Activated naive CD8-positive, alpha-beta T cell treated with anti-CD3 and anti-CD28 coated beads, Interleukin-2, amount 10 ng/mL, durations not matched to agents 7 days and 5 days (primary cell): ENCODE data around the gene ONECUT3. TPM values are rescaled to one million over a fixed set of nuclear protein-coding genes. Genes with fewer than 3 reads are reported as not detected.
"Not testable (repeated sequence)": the region's sequence is repeated elsewhere in the genome, so short reads cannot be mapped to it uniquely, and the experiment has no call there.

Experiments
- ATAC-seq: fragments of 150-1000 bp; cut with Tn5 transposase; one replicate; pipeline ENCODE4 v1.10.0; 2021; ENCODE audit warnings: low read depth, moderate library complexity
- POLR2A ChIA-PET: fragments of 350-600 bp; sonication (Branson Sonifier 250); formaldehyde crosslinking; loops from one replicate; lab custom pipeline; 2021; ENCODE audit warnings: antibody characterized with exemption; lab: Charles Lee
- DNase-seq: peaks from one replicate; pipeline ENCODE4 v3.0.0; 2021
- H3K27ac Mint-ChIP-seq: one replicate; pipeline ENCODE4 v1.8.0; 2022; ENCODE audit warnings: mild to moderate bottlenecking, mixed read lengths
- H3K27me3 Mint-ChIP-seq: one replicate; pipeline ENCODE4 v1.8.0; 2022; ENCODE audit warnings: mild to moderate bottlenecking, moderate library complexity, mixed read lengths
- H3K36me3 Mint-ChIP-seq: one replicate; pipeline ENCODE4 v1.8.0; 2021; ENCODE audit warnings: mild to moderate bottlenecking, mixed read lengths
- H3K4me1 Mint-ChIP-seq: one replicate; pipeline ENCODE4 v1.8.0; 2021; ENCODE audit warnings: mixed read lengths
- H3K4me3 Mint-ChIP-seq: one replicate; pipeline ENCODE4 v1.8.0; 2022; ENCODE audit warnings: mild to moderate bottlenecking, moderate library complexity, mixed read lengths
- H3K9me3 Mint-ChIP-seq: one replicate; pipeline ENCODE4 v1.8.0; 2021; ENCODE audit warnings: mixed read lengths
- total RNA-seq, 2 experiments: library from RNA; stranded (reverse); gene quantifications; one replicate each; pipeline ENCODE4 v1.2.3, GENCODE V29; 2021

Gene ONECUT3
- not detected for total RNA-seq

DNA sequence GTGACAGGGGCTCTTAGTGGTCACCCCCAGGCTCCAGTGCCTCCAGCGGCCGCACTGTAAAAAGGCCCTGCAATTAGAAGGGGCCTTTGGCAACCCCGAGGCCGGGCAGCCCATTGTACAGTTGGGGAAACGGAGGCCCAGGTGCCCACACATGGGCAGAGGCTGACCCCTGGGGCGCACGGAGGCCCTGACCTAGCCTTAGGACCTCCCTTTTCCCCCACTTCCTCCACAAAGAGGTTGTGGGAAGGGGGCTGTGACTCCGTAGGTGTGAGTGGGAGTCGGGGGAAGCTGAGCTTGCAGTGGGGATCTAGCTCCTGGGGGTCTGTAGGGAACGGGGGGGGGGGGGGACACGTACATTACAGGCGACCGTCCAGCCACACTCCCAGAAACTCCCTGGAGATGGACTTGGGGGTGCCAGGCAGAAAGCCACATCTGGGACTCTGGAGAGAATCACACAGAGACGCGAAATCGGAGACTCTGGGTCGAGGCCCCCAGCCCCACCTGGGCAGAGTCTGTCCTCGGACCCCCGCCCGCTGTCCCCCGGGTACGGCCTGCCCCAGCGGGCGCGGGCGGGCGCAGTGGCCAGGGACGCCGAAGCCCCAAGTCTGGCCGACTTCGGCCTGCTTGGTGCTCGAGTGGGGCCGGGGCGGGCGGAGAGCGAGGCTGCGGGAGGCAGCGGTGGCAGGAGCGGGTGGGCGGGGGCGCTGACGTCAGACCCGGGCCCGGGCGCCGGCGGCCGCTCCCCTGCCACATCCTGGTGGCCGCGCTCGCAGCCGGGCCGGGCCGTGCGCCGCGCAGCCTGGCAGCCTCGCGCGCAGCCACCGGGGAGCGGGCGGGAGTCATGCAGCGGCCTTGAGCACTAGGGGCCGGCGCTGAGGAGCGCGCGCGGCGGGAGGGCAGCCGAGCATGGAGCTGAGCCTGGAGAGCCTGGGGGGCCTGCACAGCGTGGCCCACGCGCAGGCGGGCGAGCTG lies at the start of gene ONECUT3:
Gene ONECUT3 (plus strand): TSS at position 750 of the 972 bp plus-strand sequence. CDS start 157 bp downstream, at position 907.
- Mint-ChIP-seq H3K27ac (peak within 1 kb of the TSS; percentile 70), H3K27me3 (peaks cover 58% of the 10 kb centered on the region), H3K9me3 (no peaks in the 10 kb centered on the region), H3K4me3 (no peak within 1 kb of the TSS), H3K36me3 (peaks cover 2% of the 10 kb centered on the region), H3K4me1 (peaks cover 11% of the 10 kb centered on the region)
- ATAC-seq (no peak), DNase-seq (no peak)
- POLR2A ChIA-PET = no interaction called here

- DNase-seq = no peak
- Mint-ChIP-seq H3K36me3 (no peaks in the 10 kb centered on the region), H3K27ac (no peak overlapping the region), H3K4me1 (peaks cover 10% of the 10 kb centered on the region), H3K27me3 (peaks cover 28% of the 10 kb centered on the region), H3K4me3 (no peak overlapping the region), H3K9me3 (peaks cover 3% of the 10 kb centered on the region)
- POLR2A ChIA-PET = no interaction called here
- ATAC-seq = no peak
Observed at GRCh38 chr19:1704339-1704738, 49.0 kb upstream of the ONECUT3 start.

GRCh38 chr19:1705367-1705766 lies 47.9 kb upstream of the ONECUT3 start:
- POLR2A ChIA-PET = no interaction called here
- H3K4me3 Mint-ChIP-seq = no peak overlapping the region
- H3K36me3 Mint-ChIP-seq = no peaks in the 10 kb centered on the region
- ATAC-seq = no peak
- peaks cover 10% of the 10 kb centered on the region for H3K4me1 Mint-ChIP-seq
- no peak for DNase-seq
- peaks cover 31% of the 10 kb centered on the region for H3K27me3 Mint-ChIP-seq
- peaks cover 3% of the 10 kb centered on the region for H3K9me3 Mint-ChIP-seq
- H3K27ac Mint-ChIP-seq = no peak overlapping the region

DNA sequence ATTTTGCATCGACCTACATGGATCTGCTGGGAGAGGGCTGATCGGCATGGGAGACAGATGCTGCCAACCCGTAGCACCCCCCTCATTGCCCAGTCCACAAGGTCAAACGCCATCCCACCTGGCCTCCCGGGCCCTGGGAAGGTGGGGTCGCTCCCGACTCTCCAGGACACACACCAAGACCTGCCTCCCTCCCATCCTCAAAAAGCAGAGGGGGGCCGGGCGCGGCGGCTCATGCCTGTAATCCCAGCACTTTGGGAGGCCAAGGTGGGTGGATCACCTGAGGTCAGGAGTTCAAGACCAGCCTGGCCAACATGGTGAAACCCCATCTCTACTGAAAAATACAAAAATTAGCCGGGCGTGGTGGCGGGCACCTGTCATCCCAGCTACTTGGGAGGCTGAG lies 46.7 kb upstream of the ONECUT3 start:
- POLR2A ChIA-PET, H3K4me3 Mint-ChIP-seq, DNase-seq, H3K4me1 Mint-ChIP-seq, H3K9me3 Mint-ChIP-seq, H3K27ac Mint-ChIP-seq, H3K36me3 Mint-ChIP-seq, ATAC-seq: not testable (repeated sequence)
- H3K27me3 Mint-ChIP-seq = peaks cover 20% of the 10 kb centered on the region

DNA sequence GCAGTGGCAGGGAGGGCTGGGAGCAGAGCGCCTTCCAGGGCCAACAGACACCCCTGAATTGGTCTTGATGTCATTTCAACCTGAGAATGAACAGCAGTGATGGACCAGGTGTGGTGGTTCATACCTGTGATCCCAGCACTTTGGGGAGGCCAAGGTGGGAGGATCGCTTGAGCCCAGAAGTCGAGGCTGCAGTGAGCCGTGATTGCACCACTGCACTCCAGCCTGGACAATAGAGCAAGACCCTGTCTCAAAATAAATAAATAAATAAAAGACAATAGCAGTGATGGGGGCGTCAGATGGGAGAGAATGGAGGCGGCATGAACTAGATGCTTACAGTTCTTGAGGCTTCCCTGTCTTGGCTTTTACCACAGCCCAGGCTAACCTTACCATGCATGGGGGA lies 46.1 kb upstream of the ONECUT3 start:
- no peaks in the 10 kb centered on the region for H3K4me1 Mint-ChIP-seq
- peaks cover 14% of the 10 kb centered on the region for H3K27me3 Mint-ChIP-seq
- peaks cover 3% of the 10 kb centered on the region for H3K9me3 Mint-ChIP-seq
- H3K36me3 Mint-ChIP-seq = no peaks in the 10 kb centered on the region
- POLR2A ChIA-PET = no interaction called here
- H3K27ac Mint-ChIP-seq = no peak overlapping the region
- no peak overlapping the region for H3K4me3 Mint-ChIP-seq
- no peak for ATAC-seq
- DNase-seq = no peak

GRCh38 chr19:1713170-1713569 lies 40.1 kb upstream of the ONECUT3 start:
- no peak for DNase-seq
- Mint-ChIP-seq H3K4me3 (no peak overlapping the region), H3K9me3 (peaks cover 9% of the 10 kb centered on the region), H3K27ac (no peak overlapping the region), H3K36me3 (peaks cover 4% of the 10 kb centered on the region), H3K27me3 (peaks cover 15% of the 10 kb centered on the region), H3K4me1 (peaks cover 1% of the 10 kb centered on the region)
- POLR2A ChIA-PET = no interaction called here
- no peak for ATAC-seq

- Mint-ChIP-seq H3K4me1 (peaks cover 1% of the 10 kb centered on the region), H3K27ac (no peak overlapping the region), H3K4me3 (no peak overlapping the region), H3K27me3 (peaks cover 26% of the 10 kb centered on the region), H3K9me3 (peaks cover 9% of the 10 kb centered on the region), H3K36me3 (peaks cover 4% of the 10 kb centered on the region)
- DNase-seq = no peak
- POLR2A ChIA-PET = no interaction called here
- no peak for ATAC-seq
Observed at GRCh38 chr19:1715540-1715939, 37.8 kb upstream of the ONECUT3 start.

DNA sequence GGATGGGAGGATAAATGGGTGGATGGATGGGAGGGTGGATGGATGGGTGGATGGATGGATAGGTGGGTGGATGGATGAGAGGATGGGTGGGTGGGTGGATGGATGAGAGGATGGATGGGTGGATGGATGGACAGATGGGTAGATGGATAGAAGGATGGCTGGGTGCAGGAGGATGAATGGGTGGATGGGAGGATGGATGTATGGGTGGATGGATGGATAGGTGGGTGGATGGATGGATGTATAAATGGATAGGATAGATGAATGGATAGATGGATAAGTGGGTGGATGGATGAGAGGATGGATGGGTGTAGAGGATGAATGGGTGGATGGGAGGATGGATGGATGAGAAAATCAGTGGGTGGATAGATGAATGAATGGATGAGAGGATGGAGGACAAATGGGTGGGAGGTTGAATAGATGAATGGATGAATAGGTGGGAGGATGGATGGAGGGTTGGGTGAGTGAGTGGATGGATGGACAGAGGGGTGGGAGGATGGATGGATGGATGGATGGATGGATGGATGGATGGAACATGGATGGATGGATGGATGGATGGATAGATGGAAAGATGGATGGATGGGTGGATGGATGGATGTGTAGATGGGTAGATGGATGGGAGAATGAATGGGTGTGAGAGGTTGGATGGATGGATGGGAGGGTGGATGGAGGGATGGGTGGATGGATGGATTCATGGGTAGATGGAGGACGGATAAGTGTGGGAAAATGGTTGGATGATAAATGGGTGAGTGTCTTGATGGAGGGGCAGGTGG lies 35.9 kb upstream of the ONECUT3 start:
- H3K27me3 Mint-ChIP-seq = peaks cover 39% of the 10 kb centered on the region
- no peak for ATAC-seq

GRCh38 chr19:1717970-1718264 lies 35.4 kb upstream of the ONECUT3 start:
- Mint-ChIP-seq H3K4me1 (peaks cover 1% of the 10 kb centered on the region), H3K27me3 (peaks cover 44% of the 10 kb centered on the region), H3K27ac (no peak overlapping the region), H3K36me3 (peaks cover 4% of the 10 kb centered on the region), H3K4me3 (no peak overlapping the region), H3K9me3 (peaks cover 9% of the 10 kb centered on the region)
- no peak for ATAC-seq
- POLR2A ChIA-PET = no interaction called here
- DNase-seq = no peak

More for the DNA sequence above, 35.9 kb upstream of the ONECUT3 start:
- H3K4me1 Mint-ChIP-seq = peaks cover 1% of the 10 kb centered on the region
- peaks cover 4% of the 10 kb centered on the region for H3K36me3 Mint-ChIP-seq
- POLR2A ChIA-PET = no interaction called here
- H3K4me3 Mint-ChIP-seq = no peak overlapping the region
- H3K27ac Mint-ChIP-seq = no peak overlapping the region
- DNase-seq = no peak
- H3K9me3 Mint-ChIP-seq = peaks cover 9% of the 10 kb centered on the region

DNA sequence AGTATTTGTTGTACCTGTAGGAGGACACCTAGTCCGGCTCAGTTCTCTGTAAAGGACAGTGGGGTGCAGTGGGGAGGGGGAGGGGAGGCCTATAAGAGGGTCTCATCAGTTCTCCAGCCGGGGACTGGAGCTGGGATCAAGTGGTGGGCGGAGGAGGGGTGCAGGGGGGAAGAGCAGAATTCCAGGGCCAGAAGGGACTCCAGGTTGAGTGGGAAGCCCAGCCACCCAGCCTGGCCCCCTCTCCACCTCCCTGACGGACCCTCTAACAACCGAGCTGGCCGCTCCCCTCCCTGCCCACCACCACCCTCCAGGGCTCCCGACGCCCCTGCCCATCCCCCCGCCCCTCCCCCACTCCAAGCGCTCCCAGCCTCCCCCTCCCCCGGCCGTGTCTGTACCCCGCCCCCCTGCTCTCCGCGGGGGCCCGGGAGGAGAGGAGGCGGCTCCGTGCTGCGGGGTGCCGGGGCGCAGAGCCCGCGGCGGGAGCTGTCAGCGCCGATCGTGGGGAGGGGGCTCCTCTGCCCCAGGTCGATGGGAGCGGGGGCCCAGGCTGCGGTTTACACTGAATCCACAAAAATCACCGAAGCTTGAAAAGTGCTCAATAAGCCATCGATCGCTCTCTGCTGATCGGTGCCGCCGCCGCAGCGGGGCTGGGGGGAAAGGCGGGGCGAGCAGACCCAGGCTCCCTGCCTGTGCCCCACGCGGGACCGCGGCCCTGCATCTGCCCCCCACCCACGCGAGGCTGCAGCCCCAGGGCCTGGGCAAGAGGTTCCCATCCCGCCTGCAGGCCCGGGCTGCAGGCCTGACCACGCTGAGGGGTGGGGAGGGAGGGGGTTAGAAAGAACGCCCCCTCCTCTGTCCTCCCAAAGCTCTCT lies 34.6 kb upstream of the ONECUT3 start:
- Mint-ChIP-seq H3K4me3 (no peak overlapping the region), H3K27ac (no peak overlapping the region), H3K9me3 (peaks cover 9% of the 10 kb centered on the region), H3K36me3 (peaks cover 4% of the 10 kb centered on the region), H3K27me3 (peaks cover 51% of the 10 kb centered on the region), H3K4me1 (peaks cover 2% of the 10 kb centered on the region)
- POLR2A ChIA-PET = no interaction called here
- DNase-seq = no peak
- no peak for ATAC-seq

GRCh38 chr19:1719519-1719918 lies 33.8 kb upstream of the ONECUT3 start:
- peaks cover 4% of the 10 kb centered on the region for H3K36me3 Mint-ChIP-seq
- POLR2A ChIA-PET = no interaction called here
- DNase-seq = no peak
- no peak overlapping the region for H3K27ac Mint-ChIP-seq
- peaks cover 58% of the 10 kb centered on the region for H3K27me3 Mint-ChIP-seq
- H3K4me1 Mint-ChIP-seq = peaks cover 3% of the 10 kb centered on the region
- no peak overlapping the region for H3K4me3 Mint-ChIP-seq
- H3K9me3 Mint-ChIP-seq = peaks cover 9% of the 10 kb centered on the region
- ATAC-seq = no peak

GRCh38 chr19:1720237-1720636 lies 33.1 kb upstream of the ONECUT3 start:
- ATAC-seq (no peak), DNase-seq (no peak)
- POLR2A ChIA-PET = no interaction called here
- H3K4me1 Mint-ChIP-seq = peaks cover 4% of the 10 kb centered on the region
- H3K9me3 Mint-ChIP-seq = peaks cover 9% of the 10 kb centered on the region
- no peak overlapping the region for H3K4me3 Mint-ChIP-seq
- H3K27me3 Mint-ChIP-seq = peaks cover 65% of the 10 kb centered on the region
- H3K27ac Mint-ChIP-seq = no peak overlapping the region
- H3K36me3 Mint-ChIP-seq = peaks cover 4% of the 10 kb centered on the region
